Loucy (cell line): ENCODE data around the gene ACAP2.

ENCODE experiments used
- H2AFZ ChIP-seq: fragments of 200-600 bp; sonication (generic); 2 replicates; pipeline ENCODE4 v1.6.0; 2016; ENCODE audit warnings: antibody characterized with exemption, mild to moderate bottlenecking, low read length, moderate library complexity
- H3F3A ChIP-seq: fragments of 200-600 bp; 2 replicates; pipeline ENCODE4 v1.6.0; 2016; ENCODE audit warnings: antibody characterized with exemption, low read depth, mild to moderate bottlenecking
- H3K27me3 ChIP-seq: fragments of 200-600 bp; sonication (generic); 2 replicates; pipeline ENCODE4 v1.6.1; 2014; ENCODE audit warnings: low read length, mild to moderate bottlenecking; ENCODE audit not compliant: insufficient read depth, poor library complexity, severe bottlenecking
- H3K36me3 ChIP-seq: fragments of 200-600 bp; sonication (generic); 2 replicates; pipeline ENCODE4 v1.6.1; 2016; ENCODE audit warnings: low read length; ENCODE audit not compliant: insufficient read depth
- H3K4me1 ChIP-seq: fragments of 200-600 bp; sonication (generic); 2 replicates; pipeline ENCODE4 v1.5.1; 2014; ENCODE audit warnings: low read length, mild to moderate bottlenecking; ENCODE audit not compliant: insufficient read depth, poor library complexity, severe bottlenecking
- H3K4me2 ChIP-seq: fragments of 200-600 bp; sonication (generic); 2 replicates; pipeline ENCODE4 v1.6.0; 2014; ENCODE audit warnings: antibody characterized with exemption, low read length, low read depth, mild to moderate bottlenecking; ENCODE audit not compliant: poor library complexity, severe bottlenecking
- H3K4me3 ChIP-seq: fragments of 200-600 bp; sonication (generic); 2 replicates; pipeline ENCODE4 v1.5.1; 2014; ENCODE audit warnings: low read length, mild to moderate bottlenecking, mixed read lengths; ENCODE audit not compliant: poor library complexity, severe bottlenecking
- H3K79me2 ChIP-seq: fragments of 200-600 bp; sonication (generic); 2 replicates; pipeline ENCODE4 v1.6.1; 2014; ENCODE audit warnings: low read length; ENCODE audit not compliant: insufficient read depth
- H3K9ac ChIP-seq: fragments of 200-600 bp; sonication (generic); 2 replicates; pipeline ENCODE4 v1.6.0; 2014; ENCODE audit warnings: mild to moderate bottlenecking, low read depth, low read length, moderate library complexity; ENCODE audit not compliant: poor library complexity, severe bottlenecking
- H3K9me2 ChIP-seq: fragments of 200-600 bp; sonication (generic); replicated peaks from 2 replicates; pipeline ENCODE4 v1.6.1; 2016; ENCODE audit warnings: low read depth, low read length, mixed read lengths
- H3K9me3 ChIP-seq: fragments of 200-600 bp; sonication (generic); 2 replicates; pipeline ENCODE4 v1.6.1; 2014; ENCODE audit warnings: mild to moderate bottlenecking, antibody characterized with exemption, low read length, low read depth; ENCODE audit not compliant: insufficient read depth
- H4K20me1 ChIP-seq: fragments of 200-600 bp; sonication (generic); 2 replicates; pipeline ENCODE4 v1.6.0; 2014; ENCODE audit warnings: antibody characterized with exemption, low read length, mild to moderate bottlenecking; ENCODE audit not compliant: insufficient read depth, poor library complexity, severe bottlenecking
- EZH2phosphoT487 ChIP-seq: fragments of 200-600 bp; IDR thresholded peaks from 2 replicates; pipeline ENCODE4 v1.6.1; 2018; ENCODE audit warnings: antibody characterized with exemption, mild to moderate bottlenecking, moderate library complexity, borderline replicate concordance
- TF ChIP-seq, protein P1 (sequence below): fragments of 200-600 bp; sonication (generic); conservative IDR thresholded peaks from 2 replicates; pipeline ENCODE4 v1.5.1; 2014; ENCODE audit warnings: mild to moderate bottlenecking, antibody characterized with exemption, low read length

ACAP2 gene

DNA sequence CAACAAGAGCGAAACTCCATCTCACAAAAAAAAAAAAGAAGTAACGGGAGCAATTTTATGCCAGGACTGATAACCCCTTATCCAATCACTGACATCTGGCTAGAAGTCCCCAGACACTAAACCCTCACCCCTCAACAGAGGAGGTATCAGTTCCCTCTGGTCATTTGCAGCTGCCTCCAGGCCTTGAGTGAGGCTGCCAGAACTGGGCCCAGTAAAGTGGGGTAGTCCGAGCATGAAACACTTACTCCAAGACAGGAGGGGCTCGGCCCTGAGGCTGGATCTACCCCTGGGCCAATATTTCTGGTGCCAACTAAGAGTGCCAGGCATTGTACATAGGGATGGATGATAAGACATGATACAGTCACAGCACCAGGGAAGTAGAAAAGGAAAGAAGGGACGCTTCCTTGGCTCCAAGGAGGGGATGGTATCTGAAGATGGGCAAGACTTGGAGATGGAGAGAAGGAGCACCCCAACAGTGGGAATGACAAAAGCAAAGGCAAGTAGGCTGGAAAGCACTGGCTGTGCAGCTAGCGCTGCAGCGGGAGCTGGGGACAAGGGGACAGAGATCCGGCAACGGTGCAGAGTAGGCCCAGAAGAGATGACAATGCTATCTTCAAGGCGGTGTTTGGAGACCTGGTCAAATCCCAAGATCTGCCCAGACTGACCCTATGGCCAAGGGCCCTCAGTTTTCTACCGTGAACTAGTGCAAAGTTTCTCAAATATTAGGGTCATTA lies 174.1 kb downstream of the ACAP2 start:
- Histone ChIP-seq H3K79me2 (peaks cover 66% of the 10 kb centered on the region), H3K4me3 (peak overlapping the region; percentile 92), H3K9ac (peak overlapping the region; percentile 76), H3F3A (no peaks in the 10 kb centered on the region), H3K9me3 (no peaks in the 10 kb centered on the region), H3K27me3 (no peaks in the 10 kb centered on the region), H3K4me1 (peaks cover 59% of the 10 kb centered on the region), H3K4me2 (peak overlapping the region; percentile 95), H3K9me2 (no peaks in the 10 kb centered on the region), H4K20me1 (peaks cover 14% of the 10 kb centered on the region), H2AFZ (no peak overlapping the region), H3K36me3 (no peaks in the 10 kb centered on the region)
- TF ChIP-seq EZH2phosphoT487: no peak
- TF ChIP-seq, protein P1, sequence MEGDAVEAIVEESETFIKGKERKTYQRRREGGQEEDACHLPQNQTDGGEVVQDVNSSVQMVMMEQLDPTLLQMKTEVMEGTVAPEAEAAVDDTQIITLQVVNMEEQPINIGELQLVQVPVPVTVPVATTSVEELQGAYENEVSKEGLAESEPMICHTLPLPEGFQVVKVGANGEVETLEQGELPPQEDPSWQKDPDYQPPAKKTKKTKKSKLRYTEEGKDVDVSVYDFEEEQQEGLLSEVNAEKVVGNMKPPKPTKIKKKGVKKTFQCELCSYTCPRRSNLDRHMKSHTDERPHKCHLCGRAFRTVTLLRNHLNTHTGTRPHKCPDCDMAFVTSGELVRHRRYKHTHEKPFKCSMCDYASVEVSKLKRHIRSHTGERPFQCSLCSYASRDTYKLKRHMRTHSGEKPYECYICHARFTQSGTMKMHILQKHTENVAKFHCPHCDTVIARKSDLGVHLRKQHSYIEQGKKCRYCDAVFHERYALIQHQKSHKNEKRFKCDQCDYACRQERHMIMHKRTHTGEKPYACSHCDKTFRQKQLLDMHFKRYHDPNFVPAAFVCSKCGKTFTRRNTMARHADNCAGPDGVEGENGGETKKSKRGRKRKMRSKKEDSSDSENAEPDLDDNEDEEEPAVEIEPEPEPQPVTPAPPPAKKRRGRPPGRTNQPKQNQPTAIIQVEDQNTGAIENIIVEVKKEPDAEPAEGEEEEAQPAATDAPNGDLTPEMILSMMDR: no peak

DNA sequence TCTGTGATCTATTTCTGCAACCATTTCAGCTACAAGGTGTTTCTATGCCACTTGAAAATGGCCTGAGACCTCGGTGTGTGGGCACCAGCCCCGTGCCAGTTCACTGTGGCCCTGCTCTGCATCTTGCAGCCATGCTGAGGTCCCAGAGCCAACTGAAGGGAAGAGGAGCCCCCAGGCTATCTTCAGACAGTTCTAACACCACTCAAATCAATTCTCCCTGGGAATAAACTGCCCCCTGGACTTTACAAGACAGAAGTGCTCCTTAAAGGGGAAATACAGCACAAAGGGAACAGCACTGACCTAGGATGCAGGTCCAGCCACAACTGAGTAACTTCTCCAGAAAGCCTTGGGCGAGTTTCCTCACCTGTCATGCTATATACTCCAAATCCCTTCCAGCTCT lies 175.7 kb downstream of the ACAP2 start:
- Histone ChIP-seq H3K27me3 (no peaks in the 10 kb centered on the region), H3K9ac (peak overlapping the region; percentile 48), H3K79me2 (peaks cover 83% of the 10 kb centered on the region), H3K9me3 (no peaks in the 10 kb centered on the region), H3F3A (no peaks in the 10 kb centered on the region), H3K9me2 (no peaks in the 10 kb centered on the region), H2AFZ (no peak overlapping the region), H3K4me2 (peak overlapping the region; percentile 62), H3K36me3 (no peaks in the 10 kb centered on the region), H4K20me1 (peaks cover 14% of the 10 kb centered on the region), H3K4me1 (peaks cover 72% of the 10 kb centered on the region), H3K4me3 (peak overlapping the region; percentile 22)
- no peak for TF ChIP-seq EZH2phosphoT487
- TF ChIP-seq, protein P1: no peak

DNA sequence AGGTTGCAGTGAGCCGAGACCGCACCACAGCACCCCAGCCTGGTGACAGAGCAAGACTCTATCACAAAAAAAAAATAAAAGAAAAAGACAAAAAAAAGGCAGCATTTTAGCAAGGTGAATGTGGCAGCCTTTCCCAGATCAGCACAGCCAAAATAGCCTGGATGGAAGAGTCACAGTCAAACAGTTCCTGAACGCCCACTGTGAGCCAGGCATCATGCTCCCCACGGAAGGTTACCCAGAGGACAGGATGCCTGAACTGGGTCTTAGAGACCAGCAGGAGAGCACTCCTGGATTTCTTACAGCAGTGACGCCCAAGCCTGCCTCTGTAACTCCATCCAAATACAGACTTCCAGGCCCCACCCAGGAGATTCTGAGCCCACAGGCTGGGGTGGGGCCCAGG lies 176.4 kb downstream of the ACAP2 start:
- Histone ChIP-seq H3K9me3 (no peaks in the 10 kb centered on the region), H3K4me1 (peaks cover 67% of the 10 kb centered on the region), H3K9me2 (no peaks in the 10 kb centered on the region), H3K27me3 (no peaks in the 10 kb centered on the region), H3K79me2 (peaks cover 89% of the 10 kb centered on the region), H2AFZ (no peak overlapping the region), H3K4me3 (peak overlapping the region; percentile 22), H3K9ac (peak overlapping the region; percentile 48), H3K4me2 (peak overlapping the region; percentile 62), H3F3A (no peaks in the 10 kb centered on the region), H3K36me3 (no peaks in the 10 kb centered on the region), H4K20me1 (peaks cover 14% of the 10 kb centered on the region)
- TF ChIP-seq, protein P1: no peak
- TF ChIP-seq EZH2phosphoT487: no peak
